Activated CD4-positive, alpha-beta T cell treated with anti-CD3 and anti-CD28 coated beads, Interleukin-2, amount 50 U/mL, for 24 hours (primary cell): ENCODE results near the gene RASD1.

Source experiments
- DNase-seq, 2 donors: peaks; one replicate each; pipeline ENCODE4 v3.0.0-alpha.2; 2020; ENCODE audit warnings: low read depth in 1 of 2, low spot score in 1 of 2

RASD1 gene

GRCh38 chr17:17527956-17528500 lies 31.8 kb upstream of the RASD1 start:
- DNase-seq, result no peak

GRCh38 chr17:17527534-17527933 lies 31.3 kb upstream of the RASD1 start:
- no peak for DNase-seq

DNA sequence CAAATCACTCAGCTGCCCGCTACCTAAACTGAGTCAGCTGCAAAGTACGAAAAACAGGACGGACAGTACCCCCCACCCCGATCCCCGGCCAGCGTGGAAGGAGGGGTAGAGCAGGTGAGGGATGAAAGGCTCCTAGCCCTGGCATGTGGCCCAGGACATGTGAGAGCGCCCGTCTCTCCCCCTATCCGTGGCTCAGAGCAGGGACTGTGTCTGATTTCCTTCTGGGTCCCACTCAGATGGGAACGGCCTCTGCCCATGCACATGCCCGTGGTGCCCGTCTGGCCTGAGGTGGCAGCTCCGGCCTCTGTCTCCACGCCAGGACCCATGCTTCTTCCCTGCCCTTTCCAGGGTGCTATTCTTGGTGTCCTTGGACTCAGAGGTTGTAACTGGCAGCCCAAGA lies 30.2 kb upstream of the RASD1 start:
- DNase-seq, result no peak

- DNase-seq, result no peak
These were observed 29.8 kb upstream of the RASD1 start for GRCh38 chr17:17525956-17526355.

- DNase-seq, result no peak
These were observed 29.1 kb upstream of the RASD1 start for GRCh38 chr17:17525311-17525710.

DNA sequence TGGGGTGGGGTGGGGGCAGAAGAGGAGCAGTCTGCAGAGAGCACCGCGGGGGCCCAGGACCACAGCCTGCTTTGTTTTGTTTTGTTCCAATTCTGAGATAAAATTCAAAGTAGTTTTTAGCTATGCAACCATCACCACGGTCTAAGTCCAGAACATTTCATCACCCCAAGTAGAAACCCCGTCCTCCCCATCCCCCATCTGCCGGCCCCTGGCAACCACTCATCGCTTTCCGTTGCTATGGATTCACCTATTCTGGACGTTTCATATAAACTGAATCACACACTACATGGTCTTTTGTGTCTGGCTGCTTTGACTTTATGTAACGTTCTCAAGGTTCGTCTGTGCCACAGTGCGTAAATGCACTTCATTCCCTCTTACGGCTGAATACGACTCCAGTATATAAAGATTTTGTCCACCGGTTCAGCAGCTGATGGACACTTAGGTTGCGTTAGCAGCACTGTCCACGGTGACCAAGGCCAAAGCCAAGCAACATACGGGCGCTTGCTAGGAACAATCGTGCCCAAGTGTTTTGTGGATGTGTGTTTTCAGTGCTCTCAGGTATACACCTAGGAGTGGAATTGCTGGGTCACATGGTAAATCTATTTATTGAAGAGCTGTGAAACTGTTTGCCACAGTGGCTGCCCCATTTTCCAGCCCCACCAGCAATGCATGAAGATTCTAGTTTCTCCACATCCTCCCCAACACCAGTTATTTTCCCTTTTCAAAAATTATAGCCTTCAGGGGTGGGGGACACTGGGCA lies 27.7 kb upstream of the RASD1 start:
- DNase-seq, result no peak

GRCh38 chr17:17523001-17523730 lies 27.0 kb upstream of the RASD1 start:
- no peak for DNase-seq

GRCh38 chr17:17520599-17521232 lies 24.5 kb upstream of the RASD1 start:
- DNase-seq, result no peak

DNA sequence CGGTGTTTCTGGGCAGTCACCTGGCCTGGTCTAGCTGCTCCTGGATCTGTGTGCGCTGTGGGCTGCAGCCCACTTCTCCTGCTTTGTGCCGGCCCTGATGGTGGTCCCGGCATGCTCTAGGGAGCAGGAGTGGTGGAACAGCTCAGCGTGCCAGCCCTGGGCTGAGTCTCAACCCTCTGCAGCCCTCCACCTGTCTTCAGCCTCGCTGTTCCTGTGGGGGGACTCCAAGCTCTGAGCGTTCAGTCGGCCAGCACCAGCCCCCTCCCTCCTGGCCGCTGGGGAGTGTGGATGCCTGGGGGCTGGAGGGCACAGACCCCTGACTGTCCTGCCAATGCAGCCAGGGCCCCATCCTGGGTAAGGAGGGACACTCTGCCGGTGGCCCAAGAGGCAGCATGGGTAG lies 23.7 kb upstream of the RASD1 start:
- no peak for DNase-seq

DNA sequence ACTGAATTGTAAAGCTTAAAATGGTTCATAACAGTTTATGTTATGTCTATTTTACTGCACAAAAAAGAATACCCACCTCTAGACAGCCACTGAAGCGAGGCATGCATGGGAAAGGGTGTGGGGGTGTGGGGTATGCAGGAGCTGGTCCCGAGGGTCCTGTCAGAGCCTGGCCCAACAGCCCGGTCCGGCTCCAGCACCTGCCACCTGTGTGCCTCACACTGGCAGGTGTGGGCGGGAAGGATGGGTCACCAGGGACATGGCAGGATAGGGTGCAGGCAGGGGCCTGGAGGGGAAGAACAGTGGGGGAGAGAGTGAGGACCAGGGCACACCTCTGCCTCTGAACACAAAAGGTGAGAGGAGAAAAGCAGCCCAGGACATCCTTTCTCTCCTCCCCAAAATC lies 22.8 kb upstream of the RASD1 start:
- no peak for DNase-seq

DNA sequence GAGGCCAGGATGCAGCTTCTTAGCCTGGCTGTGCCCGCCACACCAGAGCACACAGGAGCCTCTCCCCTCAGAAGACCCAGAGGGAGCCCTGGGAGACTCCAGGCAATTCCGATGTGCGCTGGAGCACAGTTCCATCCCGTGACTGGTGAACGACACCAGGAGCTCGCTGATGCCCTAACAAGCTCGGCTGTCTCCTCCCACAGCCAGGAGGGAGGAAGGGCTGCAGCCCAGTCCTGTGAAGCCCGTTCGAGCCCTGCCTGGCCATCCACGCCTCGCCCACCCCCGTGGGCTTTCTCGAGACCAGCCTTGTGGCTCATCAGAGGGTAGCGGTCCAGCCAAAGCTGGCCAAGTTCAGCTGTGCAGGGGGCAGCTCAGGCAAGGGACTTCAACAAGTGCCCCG lies 21.8 kb upstream of the RASD1 start:
- DNase-seq, result no peak

GRCh38 chr17:17516941-17517720 lies 20.9 kb upstream of the RASD1 start:
- DNase-seq, result no peak

DNA sequence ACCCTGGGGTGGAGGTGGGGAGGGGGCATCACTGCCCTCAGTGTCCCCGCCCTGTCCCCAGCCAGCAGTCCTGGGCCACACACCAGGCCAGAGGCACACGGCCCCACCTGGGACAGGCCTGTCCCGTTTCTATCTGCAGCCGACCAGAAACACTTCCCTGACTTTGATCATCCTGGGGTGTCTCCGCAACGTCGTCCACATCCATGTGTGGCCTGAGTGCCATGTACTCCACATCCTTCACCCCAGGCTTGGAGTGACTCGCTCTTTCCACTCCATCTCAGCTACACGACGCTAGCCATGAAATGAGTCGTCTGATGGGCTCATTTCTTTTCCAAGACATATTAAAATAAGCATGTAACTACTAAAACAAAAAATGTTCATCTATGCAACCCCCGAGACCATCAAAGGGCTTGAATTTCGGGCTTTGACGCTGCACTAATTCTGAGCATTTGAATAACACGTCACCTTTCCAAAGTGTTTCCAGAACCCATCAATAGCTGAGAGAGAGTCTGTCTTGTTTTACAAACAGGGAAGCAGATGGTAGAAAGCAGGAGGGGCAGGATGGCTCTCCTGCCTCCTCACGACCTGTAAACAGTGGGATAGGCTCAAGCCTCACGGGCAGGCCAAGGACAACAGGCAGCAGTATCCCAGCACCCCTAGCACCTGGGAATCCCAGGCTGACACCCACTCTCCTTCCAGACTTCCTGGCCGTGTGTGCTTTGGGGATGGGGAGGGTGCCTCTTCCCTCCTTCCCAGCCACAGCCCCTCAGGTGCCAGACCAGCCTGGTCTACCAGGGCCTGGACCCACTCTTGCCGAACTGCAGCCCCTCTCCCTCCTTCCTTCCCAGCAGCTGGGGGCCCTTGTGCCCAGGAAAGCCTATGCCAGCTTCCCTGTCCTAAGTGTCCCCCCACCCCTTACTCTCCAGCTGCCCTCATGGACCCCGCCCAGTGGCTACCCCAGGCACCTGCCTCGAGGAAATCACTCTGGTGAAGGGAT lies 20.0 kb upstream of the RASD1 start:
- no peak for DNase-seq

- no peak for DNase-seq
These were observed 19.1 kb upstream of the RASD1 start for GRCh38 chr17:17514993-17515933.

- DNase-seq, result no peak
These were observed 18.3 kb upstream of the RASD1 start for GRCh38 chr17:17514361-17514992.

GRCh38 chr17:17513626-17514025 lies 17.4 kb upstream of the RASD1 start:
- DNase-seq, result no peak

DNA sequence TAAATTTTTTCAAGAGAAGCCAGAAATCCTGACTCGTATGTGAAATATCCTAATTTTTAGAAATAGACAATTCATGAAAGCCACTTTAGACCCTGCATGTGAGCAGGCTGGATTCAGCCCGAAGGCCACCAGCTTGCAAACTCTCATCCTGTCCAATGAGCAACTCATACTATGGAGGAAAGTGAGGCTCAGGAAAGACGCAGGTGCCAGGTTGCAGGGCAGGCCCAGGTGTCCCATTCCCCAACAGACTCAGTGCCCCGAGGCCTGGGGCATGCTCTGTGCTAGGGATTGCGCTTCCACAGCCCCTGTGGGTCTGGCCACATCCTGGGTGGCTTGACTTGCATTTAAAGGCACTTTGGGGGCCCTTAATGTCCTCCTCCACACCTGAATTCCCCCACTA lies 16.7 kb upstream of the RASD1 start:
- DNase-seq, result no peak
